GM23338 (cell line): ENCODE measurements around the gene E2F3.

ENCODE experiments used
- CREB1 ChIP-seq: fragments of 250-450 bp; sonication (Bioruptor Pico); IDR thresholded peaks from 2 replicates; pipeline ENCODE4 v1.5.0; 2020; ENCODE audit warnings: low read depth, mild to moderate bottlenecking, moderate library complexity
- CTCF ChIP-seq, 2 experiments: fragments of 200-600 bp in 1 of 2; sonication (generic) in 1 of 2; conservative IDR thresholded peaks; 2 replicates each; pipeline versions ENCODE4 v1.5.1 to v1.6.1; 2016 to 2017; ENCODE audit warnings: antibody characterized with exemption in 2 of 2, low read depth in 2 of 2, mild to moderate bottlenecking in 2 of 2, moderate library complexity in 1 of 2
- EZH2 ChIP-seq: fragments of 200-600 bp; sonication (generic); IDR thresholded peaks from one replicate; pipeline ENCODE4 v1.8.0; 2017; ENCODE audit warnings: antibody characterized with exemption, mild to moderate bottlenecking, low read depth; ENCODE audit not compliant: unreplicated experiment
- EZH2phosphoT487 ChIP-seq: fragments of 200-600 bp; sonication (generic); IDR thresholded peaks from one replicate; pipeline ENCODE4 v1.8.1; 2018; ENCODE audit warnings: antibody characterized with exemption; ENCODE audit not compliant: unreplicated experiment
- JUNB ChIP-seq: IDR thresholded peaks from one replicate; pipeline ENCODE4 v1.6.1; 2016; ENCODE audit warnings: antibody characterized with exemption; ENCODE audit not compliant: unreplicated experiment
- NANOG ChIP-seq: IDR thresholded peaks from 2 replicates; pipeline ENCODE4 v1.6.1; 2016; ENCODE audit warnings: antibody characterized with exemption, borderline replicate concordance
- POLR2AphosphoS5 ChIP-seq: IDR thresholded peaks from 2 replicates; pipeline ENCODE4 v1.6.1; 2016; ENCODE audit warnings: antibody characterized with exemption, low read depth
- REST ChIP-seq: IDR thresholded peaks from one replicate; pipeline ENCODE4 v1.6.1; 2018; ENCODE audit warnings: antibody characterized with exemption; ENCODE audit not compliant: unreplicated experiment
- ZNF114 ChIP-seq: fragments of 250-450 bp; sonication (Bioruptor Pico); IDR thresholded peaks from 2 replicates; pipeline ENCODE4 v1.5.0; 2020; ENCODE audit warnings: mild to moderate bottlenecking, moderate library complexity
- ZNF331 ChIP-seq: fragments of 250-450 bp; sonication (Bioruptor Pico); IDR thresholded peaks from 2 replicates; pipeline ENCODE4 v1.5.0; 2020; ENCODE audit warnings: low read depth, mild to moderate bottlenecking, moderate library complexity
- ZNF462 ChIP-seq: fragments of 250-450 bp; sonication (Bioruptor Pico); IDR thresholded peaks from 2 replicates; pipeline ENCODE4 v1.5.0; 2020; ENCODE audit warnings: mild to moderate bottlenecking, moderate library complexity

- TF ChIP-seq EZH2phosphoT487 (no peak), CTCF (conservative IDR thresholded peaks at IDR 0.05; ENCODE audit: low read depth in 2 of 2) (no peak), CREB1 (CRISPR knock-in tag) (no peak), EZH2 (no peak), POLR2AphosphoS5 (no peak), ZNF462 (CRISPR knock-in tag) (no peak), REST (no peak), ZNF114 (CRISPR knock-in tag) (no peak), JUNB (no peak), NANOG (no peak), ZNF331 (CRISPR knock-in tag) (no peak)
These were observed 22.4 kb upstream of the E2F3 start for GRCh38 chr6:20379231-20379630.
